Activated CD8-positive, alpha-beta memory T cell treated with anti-CD3 and anti-CD28 coated beads, Interleukin-2, amount 10 ng/mL, durations not matched to agents 7 days and 5 days (primary cell): Measurements from ENCODE around the gene NEIL3. TPM values are rescaled to one million over a fixed set of nuclear protein-coding genes. Genes with fewer than 3 reads are reported as not detected.

Source experiments
- ATAC-seq: fragments of 150-1000 bp; cut with Tn5 transposase; one replicate; pipeline ENCODE4 v1.10.0; 2021; ENCODE audit warnings: moderate library complexity
- CTCF ChIA-PET: fragments of 350-600 bp; sonication (Branson Sonifier 250); formaldehyde crosslinking; loops from one replicate; lab custom pipeline; 2021; ENCODE audit warnings: antibody characterized with exemption; lab: Charles Lee
- DNase-seq: peaks from one replicate; pipeline ENCODE4 v3.0.0-alpha.2; 2020
- H3K27ac Mint-ChIP-seq: one replicate; pipeline ENCODE4 v1.8.0; 2021; ENCODE audit warnings: mild to moderate bottlenecking, mixed read lengths
- H3K27me3 Mint-ChIP-seq: one replicate; pipeline ENCODE4 v1.8.0; 2021; ENCODE audit warnings: mixed read lengths
- H3K36me3 Mint-ChIP-seq: one replicate; pipeline ENCODE4 v1.8.0; 2021; ENCODE audit warnings: mild to moderate bottlenecking, mixed read lengths
- H3K4me1 Mint-ChIP-seq: one replicate; pipeline ENCODE4 v1.8.0; 2021; ENCODE audit warnings: mixed read lengths
- H3K4me3 Mint-ChIP-seq: one replicate; pipeline ENCODE4 v1.8.0; 2021; ENCODE audit warnings: mild to moderate bottlenecking, moderate library complexity, mixed read lengths
- H3K9me3 Mint-ChIP-seq: one replicate; pipeline ENCODE4 v1.8.0; 2022; ENCODE audit warnings: low read depth, mixed read lengths
- total RNA-seq, 2 experiments: library from RNA; stranded (reverse); gene quantifications; one replicate each; pipeline ENCODE4 v1.2.3, GENCODE V29; 2021

Gene NEIL3
- total RNA-seq, 2 experiments from 2014 or later = 27.5 to 40.5 TPM

- CTCF ChIA-PET = no interaction called here
- ATAC-seq = no peak
- peaks cover 29% of the 10 kb centered on the region for H3K27me3 Mint-ChIP-seq
These were observed 76.7 kb downstream of the NEIL3 start for GRCh38 chr4:177386278-177386815.

GRCh38 chr4:177391287-177391686 is 81.6 kb downstream of the NEIL3 start:
- no peaks in the 10 kb centered on the region for H3K9me3 Mint-ChIP-seq
- H3K27me3 Mint-ChIP-seq = peaks cover 8% of the 10 kb centered on the region
- H3K4me1 Mint-ChIP-seq = peaks cover 30% of the 10 kb centered on the region
- CTCF ChIA-PET = no interaction called here
- no peak for ATAC-seq
- peaks cover 1% of the 10 kb centered on the region for H3K36me3 Mint-ChIP-seq
- H3K4me3 Mint-ChIP-seq = no peak overlapping the region
- no peak for DNase-seq
- no peak overlapping the region for H3K27ac Mint-ChIP-seq

More at GRCh38 chr4:177386278-177386815, 76.7 kb downstream of the NEIL3 start:
- Mint-ChIP-seq H3K36me3 (no peaks in the 10 kb centered on the region), H3K9me3 (no peaks in the 10 kb centered on the region), H3K4me3 (no peak overlapping the region), H3K27ac (no peak overlapping the region), H3K4me1 (peaks cover 14% of the 10 kb centered on the region)
- no peak for DNase-seq

GRCh38 chr4:177391953-177392352 is 82.3 kb downstream of the NEIL3 start:
- no peak overlapping the region for H3K27ac Mint-ChIP-seq
- DNase-seq = no peak
- H3K9me3 Mint-ChIP-seq = no peaks in the 10 kb centered on the region
- peaks cover 8% of the 10 kb centered on the region for H3K27me3 Mint-ChIP-seq
- ATAC-seq = no peak
- CTCF ChIA-PET = interaction anchor here (1.0 kb wide), 1 partner anchor 141 kb away, joined by 3 read pairs; no protein-coding TSS in a partner anchor
- H3K36me3 Mint-ChIP-seq = peaks cover 1% of the 10 kb centered on the region
- H3K4me1 Mint-ChIP-seq = peaks cover 35% of the 10 kb centered on the region
- H3K4me3 Mint-ChIP-seq = no peak overlapping the region

- Mint-ChIP-seq H3K27me3 (peaks cover 8% of the 10 kb centered on the region), H3K4me3 (no peak overlapping the region), H3K4me1 (peaks cover 38% of the 10 kb centered on the region), H3K9me3 (no peaks in the 10 kb centered on the region), H3K36me3 (peaks cover 6% of the 10 kb centered on the region), H3K27ac (peak overlapping the region; percentile 56)
- CTCF ChIA-PET = interaction anchor here (0.9 to 1.5 kb wide), 2 partner anchors 11 to 49 kb away, joined by 3 to 9 read pairs; partner anchors contain the start of gene AGA
- peak; percentile 91 for ATAC-seq
- peak; percentile 81 for DNase-seq
These were observed 83.6 kb downstream of the NEIL3 start for GRCh38 chr4:177393236-177393635.

- peak; percentile 19 for ATAC-seq
- no peak overlapping the region for H3K27ac Mint-ChIP-seq
- H3K27me3 Mint-ChIP-seq = peaks cover under 1% of the 10 kb centered on the region
- H3K4me3 Mint-ChIP-seq = no peak overlapping the region
- DNase-seq = no peak
- H3K9me3 Mint-ChIP-seq = no peaks in the 10 kb centered on the region
- CTCF ChIA-PET = no interaction called here
- H3K36me3 Mint-ChIP-seq = peaks cover 20% of the 10 kb centered on the region
- peaks cover 50% of the 10 kb centered on the region for H3K4me1 Mint-ChIP-seq
These were observed 86.7 kb downstream of the NEIL3 start for GRCh38 chr4:177396352-177396751.

GRCh38 chr4:177400030-177400429 is 90.4 kb downstream of the NEIL3 start:
- peak; percentile 32 for ATAC-seq
- DNase-seq = no peak
- no peaks in the 10 kb centered on the region for H3K9me3 Mint-ChIP-seq
- H3K27ac Mint-ChIP-seq = peak overlapping the region; percentile 83
- peaks cover 56% of the 10 kb centered on the region for H3K4me1 Mint-ChIP-seq
- CTCF ChIA-PET = no interaction called here
- no peak overlapping the region for H3K4me3 Mint-ChIP-seq
- peaks cover 8% of the 10 kb centered on the region for H3K27me3 Mint-ChIP-seq
- H3K36me3 Mint-ChIP-seq = peaks cover 32% of the 10 kb centered on the region

- Mint-ChIP-seq H3K9me3 (no peaks in the 10 kb centered on the region), H3K4me1 (peaks cover 52% of the 10 kb centered on the region), H3K27me3 (peaks cover 8% of the 10 kb centered on the region), H3K27ac (peak overlapping the region; percentile 75), H3K36me3 (peaks cover 32% of the 10 kb centered on the region), H3K4me3 (peak overlapping the region; percentile 8)
- ATAC-seq = peak; percentile 57
- CTCF ChIA-PET = no interaction called here
- no peak for DNase-seq
These were observed 92.1 kb downstream of the NEIL3 start for GRCh38 chr4:177401658-177402273.

- Mint-ChIP-seq H3K36me3 (peaks cover 24% of the 10 kb centered on the region), H3K27ac (no peak overlapping the region), H3K4me1 (peaks cover 47% of the 10 kb centered on the region), H3K27me3 (peaks cover 8% of the 10 kb centered on the region), H3K9me3 (no peaks in the 10 kb centered on the region), H3K4me3 (no peak overlapping the region)
- CTCF ChIA-PET = interaction anchor here (1.0 to 1.2 kb wide), 2 partner anchors 11 to 36 kb away, joined by 3 read pairs; no protein-coding TSS in a partner anchor
- no peak for DNase-seq
- no peak for ATAC-seq
These were observed 94.1 kb downstream of the NEIL3 start for GRCh38 chr4:177403746-177404145.

- CTCF ChIA-PET = interaction anchor here (1.0 to 1.5 kb wide), 3 partner anchors 11 to 37 kb away, joined by 3 read pairs; no protein-coding TSS in a partner anchor
- DNase-seq (no peak), ATAC-seq (no peak)
- peaks cover 45% of the 10 kb centered on the region for H3K4me1 Mint-ChIP-seq
- no peak overlapping the region for H3K4me3 Mint-ChIP-seq
- H3K36me3 Mint-ChIP-seq = peaks cover 24% of the 10 kb centered on the region
- H3K9me3 Mint-ChIP-seq = no peaks in the 10 kb centered on the region
- peaks cover 8% of the 10 kb centered on the region for H3K27me3 Mint-ChIP-seq
- no peak overlapping the region for H3K27ac Mint-ChIP-seq
These were observed 94.7 kb downstream of the NEIL3 start for GRCh38 chr4:177404342-177404741.

- H3K27ac Mint-ChIP-seq = no peak overlapping the region
- DNase-seq = no peak
- peaks cover 21% of the 10 kb centered on the region for H3K36me3 Mint-ChIP-seq
- CTCF ChIA-PET = interaction anchor here (1.1 to 1.5 kb wide), 2 partner anchors 30 to 37 kb away, joined by 3 read pairs; no protein-coding TSS in a partner anchor
- peaks cover 38% of the 10 kb centered on the region for H3K4me1 Mint-ChIP-seq
- H3K27me3 Mint-ChIP-seq = peaks cover 8% of the 10 kb centered on the region
- H3K4me3 Mint-ChIP-seq = no peak overlapping the region
- ATAC-seq = no peak
- H3K9me3 Mint-ChIP-seq = no peaks in the 10 kb centered on the region
These were observed 95.3 kb downstream of the NEIL3 start for GRCh38 chr4:177404986-177405385.

- no peaks in the 10 kb centered on the region for H3K9me3 Mint-ChIP-seq
- no peak overlapping the region for H3K4me3 Mint-ChIP-seq
- ATAC-seq (no peak), DNase-seq (no peak)
- CTCF ChIA-PET = interaction anchor here (1.1 to 1.5 kb wide), 2 partner anchors 30 to 36 kb away, joined by 3 read pairs; no protein-coding TSS in a partner anchor
- H3K4me1 Mint-ChIP-seq = peaks cover 33% of the 10 kb centered on the region
- H3K27me3 Mint-ChIP-seq = peaks cover 8% of the 10 kb centered on the region
- no peak overlapping the region for H3K27ac Mint-ChIP-seq
- H3K36me3 Mint-ChIP-seq = peaks cover 17% of the 10 kb centered on the region
These were observed 95.8 kb downstream of the NEIL3 start for GRCh38 chr4:177405508-177405907.

- H3K4me1 Mint-ChIP-seq = peaks cover 13% of the 10 kb centered on the region
- DNase-seq (no peak), ATAC-seq (no peak)
- CTCF ChIA-PET = no interaction called here
- H3K27me3 Mint-ChIP-seq = peaks cover 8% of the 10 kb centered on the region
- H3K27ac Mint-ChIP-seq = no peak overlapping the region
- H3K36me3 Mint-ChIP-seq = peaks cover 4% of the 10 kb centered on the region
- H3K9me3 Mint-ChIP-seq = no peaks in the 10 kb centered on the region
- H3K4me3 Mint-ChIP-seq = no peak overlapping the region
These were observed 98.3 kb downstream of the NEIL3 start for GRCh38 chr4:177408023-177408422.

GRCh38 chr4:177410566-177410965 is 100.9 kb downstream of the NEIL3 start:
- no peaks in the 10 kb centered on the region for H3K9me3 Mint-ChIP-seq
- no peaks in the 10 kb centered on the region for H3K27me3 Mint-ChIP-seq
- no peak overlapping the region for H3K27ac Mint-ChIP-seq
- DNase-seq (no peak), ATAC-seq (no peak)
- no peaks in the 10 kb centered on the region for H3K36me3 Mint-ChIP-seq
- CTCF ChIA-PET = no interaction called here
- H3K4me1 Mint-ChIP-seq = no peaks in the 10 kb centered on the region
- H3K4me3 Mint-ChIP-seq = no peak overlapping the region

- Mint-ChIP-seq H3K27me3 (peaks cover 3% of the 10 kb centered on the region), H3K9me3 (no peaks in the 10 kb centered on the region), H3K4me3 (no peak overlapping the region), H3K4me1 (no peaks in the 10 kb centered on the region), H3K36me3 (no peaks in the 10 kb centered on the region), H3K27ac (no peak overlapping the region)
- DNase-seq = no peak
- CTCF ChIA-PET = interaction anchor here (1.6 kb wide), 1 partner anchor 10 kb away, joined by 3 read pairs; no protein-coding TSS in a partner anchor
- ATAC-seq = no peak
These were observed 102.3 kb downstream of the NEIL3 start for GRCh38 chr4:177411996-177412395.
